Measurements from ENCODE around the gene CEP250. TPM values are rescaled to one million over a fixed set of nuclear protein-coding genes. Genes with fewer than 3 reads are reported as not detected.

The CEP250 gene
- total and polyA plus RNA-seq, 2 of the 4 experiments (the other 2 are of a cell fraction): 22.7 to 35.1 TPM

DNA sequence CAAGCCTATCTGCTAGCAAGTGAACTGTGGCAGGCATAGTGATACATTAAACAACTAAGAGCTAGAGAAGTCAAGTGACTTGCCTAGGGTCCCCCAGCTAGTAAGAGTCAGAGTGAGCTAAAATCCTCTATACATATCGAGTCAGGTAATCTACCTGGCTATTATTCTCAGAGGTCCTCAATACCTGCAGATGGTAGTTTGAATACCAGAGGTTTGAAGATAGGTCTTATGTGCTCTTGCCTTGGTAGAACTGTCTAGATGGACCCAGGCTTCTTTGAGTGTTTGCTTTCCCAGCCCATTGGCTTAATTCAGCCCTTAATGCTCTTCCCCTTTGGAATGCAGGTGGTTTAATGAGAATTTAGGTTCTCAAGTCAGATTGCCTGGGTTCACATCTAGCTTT lies 87.6 kb downstream of the CEP250 start:
- no peak overlapping the region for H3K9ac ChIP-seq (ENCODE audit: low read depth, low read length)
- peaks cover 12 to 35% of the 10 kb centered on the region in 2 experiments for H3K79me1 ChIP-seq (ENCODE audit: low read depth in 1 of 2, low read length in 2 of 2)
- ChIA-PET CTCF (interaction anchor here (0.8 kb wide), 1 partner anchor 18 kb away, joined by 3 read pairs; no protein-coding TSS in a partner anchor), POLR2A (ENCODE audit: unreplicated experiment) (no interaction called here)
- H2AFZ ChIP-seq (replicated peaks; ENCODE audit: low read length, poor library complexity): no peak overlapping the region
- no peaks in the 10 kb centered on the region for H4K20me1 ChIP-seq (ENCODE audit: insufficient read depth, low read length)
- no peak overlapping the region for H3K18ac ChIP-seq (ENCODE audit: low read depth, low read length)
- in situ Hi-C loops (cut with MboI; ENCODE audit: low sequenced_read_pairs) (no loop called here), intact Hi-C loops (cut with micrococcal nuclease) (no loop called here), dilution Hi-C loops (cut with HindIII; ENCODE audit: low sequenced_read_pairs, unreplicated experiment) (no loop called here)
- BruUV-seq (replicated peaks): no TSS peak
- no peak overlapping the region for H2BK5ac ChIP-seq (ENCODE audit: low read depth, low read length, poor library complexity, severe bottlenecking)
- H3K4me3 ChIP-seq (ENCODE audit: insufficient read depth, low read depth, low read length): no peak overlapping the region
- no peak overlapping the region for H3K4me2 ChIP-seq (ENCODE audit: low read depth, low read length)
- no peak overlapping the region for H3K23ac ChIP-seq (ENCODE audit: low read depth, low read length)
- DNase-seq: no peak
- no peak overlapping the region for H3K27ac ChIP-seq (ENCODE audit: insufficient read depth, low read length)
- peaks cover 5% of the 10 kb centered on the region for H3K4me1 ChIP-seq (ENCODE audit: control insufficient read depth, insufficient read depth, low read length)
- no peaks in the 10 kb centered on the region for H3K9me3 ChIP-seq (ENCODE audit: control insufficient read depth, insufficient read depth, low read length)
- no peak overlapping the region for H3K56ac ChIP-seq (ENCODE audit: extremely low read depth, insufficient read depth, low read length)
- H4K91ac ChIP-seq (ENCODE audit: insufficient read depth, low read depth, low read length): no peak overlapping the region
- no peak overlapping the region for H2BK15ac ChIP-seq (ENCODE audit: low read depth, low read length)
- no peak overlapping the region for H2AK5ac ChIP-seq (ENCODE audit: low read depth, low read length)
- H3K36me3 ChIP-seq (ENCODE audit: control insufficient read depth, insufficient read depth, low read length): peaks cover 17% of the 10 kb centered on the region
- no peak overlapping the region for H3K14ac ChIP-seq (replicated peaks; ENCODE audit: low read depth, low read length)
- no peak overlapping the region for H4K5ac ChIP-seq (ENCODE audit: low read depth, low read length)
- no CpG with 5 or more reads among the region's 1 CpG for WGBS, 2 experiments (ENCODE audit: extremely low coverage in 2 of 2, insufficient read length in 1 of 2)
- no peaks in the 10 kb centered on the region for H3K27me3 ChIP-seq (ENCODE audit: control insufficient read depth, insufficient read depth, low read length)
- H3K9me1 ChIP-seq (ENCODE audit: insufficient read depth, low read length): peaks cover 13% of the 10 kb centered on the region
- no peak overlapping the region for H3K4ac ChIP-seq (ENCODE audit: low read depth, low read length)
- no peak for TF ChIP-seq RCOR1 (IDR thresholded peaks at IDR 0.05; ENCODE audit: insufficient replicate concordance, low read length)
- TF ChIP-seq NFE2L2 (IDR thresholded peaks at IDR 0.05; ENCODE audit: low read depth, low read length): no peak
- no peak for TF ChIP-seq MAFK (IDR thresholded peaks at IDR 0.05; ENCODE audit: low read depth, low read length)
- TF ChIP-seq SMC3 (IDR thresholded peaks at IDR 0.05; ENCODE audit: low read depth, low read length): no peak
- TF ChIP-seq, protein P1, sequence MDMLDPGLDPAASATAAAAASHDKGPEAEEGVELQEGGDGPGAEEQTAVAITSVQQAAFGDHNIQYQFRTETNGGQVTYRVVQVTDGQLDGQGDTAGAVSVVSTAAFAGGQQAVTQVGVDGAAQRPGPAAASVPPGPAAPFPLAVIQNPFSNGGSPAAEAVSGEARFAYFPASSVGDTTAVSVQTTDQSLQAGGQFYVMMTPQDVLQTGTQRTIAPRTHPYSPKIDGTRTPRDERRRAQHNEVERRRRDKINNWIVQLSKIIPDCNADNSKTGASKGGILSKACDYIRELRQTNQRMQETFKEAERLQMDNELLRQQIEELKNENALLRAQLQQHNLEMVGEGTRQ (IDR thresholded peaks at IDR 0.05; ENCODE audit: low read depth, low read length): no peak
- TF ChIP-seq POLR2A (IDR thresholded peaks at IDR 0.05; ENCODE audit: low read depth, low read length): no peak
- TF ChIP-seq FOS (IDR thresholded peaks at IDR 0.05; ENCODE audit: low read depth, low read length): no peak
- TF ChIP-seq, protein P2, sequence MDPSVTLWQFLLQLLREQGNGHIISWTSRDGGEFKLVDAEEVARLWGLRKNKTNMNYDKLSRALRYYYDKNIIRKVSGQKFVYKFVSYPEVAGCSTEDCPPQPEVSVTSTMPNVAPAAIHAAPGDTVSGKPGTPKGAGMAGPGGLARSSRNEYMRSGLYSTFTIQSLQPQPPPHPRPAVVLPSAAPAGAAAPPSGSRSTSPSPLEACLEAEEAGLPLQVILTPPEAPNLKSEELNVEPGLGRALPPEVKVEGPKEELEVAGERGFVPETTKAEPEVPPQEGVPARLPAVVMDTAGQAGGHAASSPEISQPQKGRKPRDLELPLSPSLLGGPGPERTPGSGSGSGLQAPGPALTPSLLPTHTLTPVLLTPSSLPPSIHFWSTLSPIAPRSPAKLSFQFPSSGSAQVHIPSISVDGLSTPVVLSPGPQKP (IDR thresholded peaks at IDR 0.05; ENCODE audit: borderline replicate concordance, low read depth, low read length): no peak
- TF ChIP-seq MXI1 (IDR thresholded peaks at IDR 0.05; ENCODE audit: borderline replicate concordance, low read depth, low read length): no peak
- no peak for TF ChIP-seq CTCF (conservative IDR thresholded peaks at IDR 0.05; ENCODE audit: low read depth, low read length)
- TF ChIP-seq CHD1 (IDR thresholded peaks at IDR 0.05; ENCODE audit: low read depth, low read length): no peak
- TF ChIP-seq RFX5 (IDR thresholded peaks at IDR 0.05; ENCODE audit: low read depth, low read length): no peak
- TF ChIP-seq RAD21 (IDR thresholded peaks at IDR 0.05; ENCODE audit: low read length): no peak
- TF ChIP-seq MAZ (IDR thresholded peaks at IDR 0.05; ENCODE audit: borderline replicate concordance, low read depth, low read length): no peak
- TF ChIP-seq CEBPB (IDR thresholded peaks at IDR 0.05; ENCODE audit: low read depth, low read length): no peak
- no peak for TF ChIP-seq BHLHE40 (IDR thresholded peaks at IDR 0.05; ENCODE audit: low read depth, low read length)
- peak overlapping the region in 1 of 2 experiments; percentile 94; a peak in 1 of 4 replicates for H4K8ac ChIP-seq (ENCODE audit: low read depth in 2 of 2, low read length in 2 of 2)
- no peak overlapping the region for H2AK9ac ChIP-seq (replicated peaks; ENCODE audit: low read depth, low read length, poor library complexity)
- no peak overlapping the region for H2BK120ac ChIP-seq (ENCODE audit: low read depth, low read length)
- ATAC-seq (ENCODE audit: low read depth): no peak
- H2BK20ac ChIP-seq (ENCODE audit: low read depth, low read length): no peak overlapping the region
